SHP77 (cell line): ENCODE results near the gene COL16A1.

ENCODE experiments used
- DNase-seq, 2 experiments: peaks; one replicate each; lab custom pipeline; 2025; lab: John Stamatoyannopoulos, UW

Gene COL16A1

GRCh38 chr1:31646259-31646960 is 57.4 kb downstream of the COL16A1 start:
- no peak for DNase-seq

DNA sequence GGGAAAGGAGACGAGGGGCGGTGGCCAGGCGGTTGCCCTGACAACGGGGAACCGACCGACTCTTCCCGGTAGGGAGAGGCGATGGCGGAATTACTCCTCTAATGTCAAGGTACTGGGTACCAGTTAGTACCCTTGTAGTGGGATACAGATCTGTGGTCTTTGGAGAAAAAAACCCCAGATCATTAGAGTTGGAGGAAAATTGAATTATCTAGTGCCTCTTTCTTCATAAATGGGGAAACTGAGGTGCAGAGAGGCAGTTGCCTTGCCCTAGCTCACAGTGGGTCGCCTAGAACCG is 58.6 kb downstream of the COL16A1 start:
- DNase-seq, result no peak

- peak; percentile 99 to 100 for DNase-seq
Measured at GRCh38 chr1:31644560-31645273, 59.1 kb downstream of the COL16A1 start, which contains the start of gene PEF1. Gene PEF1 (minus strand): TSS chr1:31644876. CDS start chr1:31644864, 12 bp downstream.

GRCh38 chr1:31643976-31644559 is 59.7 kb downstream of the COL16A1 start:
- no peak for DNase-seq

DNA sequence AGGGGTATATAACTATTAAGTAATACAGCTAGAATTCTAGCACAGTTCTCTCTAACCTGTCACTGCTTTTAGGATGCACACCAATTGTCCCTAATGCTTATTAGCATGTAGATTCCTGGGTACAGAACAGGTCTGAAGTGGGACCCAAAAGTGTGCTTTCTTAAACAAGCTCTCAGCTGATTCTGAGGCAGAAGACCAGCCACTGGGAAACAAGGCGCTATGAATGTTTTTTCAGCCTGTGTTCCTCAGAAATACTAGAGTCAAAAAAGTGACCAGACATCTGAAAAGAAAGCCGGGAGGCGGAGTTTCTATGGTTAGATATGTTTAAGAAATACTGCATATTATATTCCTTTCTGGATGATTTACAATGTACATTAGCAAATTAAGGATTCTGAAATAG is 60.9 kb downstream of the COL16A1 start:
- no peak for DNase-seq

DNA sequence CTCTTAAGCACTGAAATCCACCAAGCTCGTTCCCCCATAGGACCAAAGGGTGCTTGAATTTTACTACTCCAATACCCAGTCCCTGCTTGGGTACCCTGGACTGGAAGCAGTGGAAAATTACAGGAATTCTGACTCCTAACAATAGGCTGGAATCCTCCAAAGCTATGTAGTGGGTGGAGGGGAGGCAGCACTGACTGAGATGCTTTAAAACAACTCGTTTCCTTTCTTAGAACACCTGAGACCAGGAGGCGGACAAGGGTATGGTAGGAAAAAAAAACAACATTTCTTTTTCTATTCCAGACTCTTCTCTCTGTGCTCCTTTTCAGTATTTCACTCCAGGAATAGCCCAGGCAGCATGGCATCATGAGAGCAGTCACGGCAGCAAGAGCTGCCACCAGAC is 61.5 kb downstream of the COL16A1 start:
- DNase-seq, result no peak

GRCh38 chr1:31640964-31641363 is 62.9 kb downstream of the COL16A1 start:
- no peak for DNase-seq

DNA sequence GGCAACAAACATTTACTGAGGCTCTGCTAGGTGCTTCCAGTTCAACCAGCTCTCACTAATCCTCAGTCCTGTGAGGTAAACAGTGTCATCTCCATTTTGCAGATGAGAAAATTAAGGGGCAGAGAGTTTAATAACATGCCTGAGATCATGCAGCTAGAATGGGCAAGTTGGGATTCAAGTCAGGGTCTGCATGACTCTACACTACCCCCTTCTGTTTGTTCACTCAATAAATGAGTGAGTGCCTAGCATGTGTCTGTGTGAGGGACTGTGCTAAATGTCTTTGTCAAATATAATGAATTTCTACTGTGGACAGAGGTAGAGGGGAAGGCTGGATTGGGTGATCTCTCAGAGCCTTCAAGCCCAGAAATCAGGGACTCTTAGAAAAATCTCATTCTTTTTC is 63.6 kb downstream of the COL16A1 start:
- DNase-seq, result no peak

DNA sequence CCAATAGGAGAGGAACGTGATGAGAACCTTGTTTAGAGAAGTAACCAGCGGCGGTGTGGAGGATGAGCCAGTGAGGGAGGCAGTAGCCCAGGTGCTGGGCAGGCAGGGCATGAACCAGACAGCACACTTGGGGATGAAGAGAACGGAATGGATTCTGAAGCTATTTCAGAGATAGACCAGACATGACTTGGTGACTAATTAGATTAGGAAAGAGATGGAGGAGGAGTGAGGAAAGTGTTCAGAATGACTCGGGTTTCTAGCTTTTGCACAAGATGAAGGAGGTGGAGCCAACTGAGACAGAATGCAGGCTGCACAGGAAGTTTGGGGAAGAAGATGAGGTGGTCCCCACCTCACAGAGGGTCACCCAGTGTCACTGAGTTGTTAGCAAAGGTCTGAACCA is 64.3 kb downstream of the COL16A1 start:
- DNase-seq, result no peak

- DNase-seq, result no peak
Measured at GRCh38 chr1:31637915-31638673, 65.7 kb downstream of the COL16A1 start.

DNA sequence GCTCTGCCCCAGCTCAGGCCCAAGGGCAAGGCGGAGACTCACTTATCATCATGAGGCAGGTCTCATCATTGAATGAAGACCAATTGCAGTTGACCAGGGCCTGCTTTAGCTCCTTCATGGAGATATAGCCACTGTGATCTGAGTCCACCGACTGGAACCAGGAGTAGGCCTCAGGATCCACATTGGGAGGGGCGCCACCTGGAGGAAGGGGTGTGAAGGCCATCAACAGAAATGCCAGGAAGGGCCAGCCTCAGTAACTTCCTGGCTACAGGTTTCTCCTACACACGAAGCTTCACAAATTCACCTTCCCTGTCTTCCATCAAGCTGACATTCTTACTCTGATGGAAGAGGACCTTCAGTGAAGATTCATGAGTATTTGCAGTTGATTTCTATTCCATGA is 70.7 kb downstream of the COL16A1 start:
- DNase-seq, result peak; percentile 12 to 14

DNA sequence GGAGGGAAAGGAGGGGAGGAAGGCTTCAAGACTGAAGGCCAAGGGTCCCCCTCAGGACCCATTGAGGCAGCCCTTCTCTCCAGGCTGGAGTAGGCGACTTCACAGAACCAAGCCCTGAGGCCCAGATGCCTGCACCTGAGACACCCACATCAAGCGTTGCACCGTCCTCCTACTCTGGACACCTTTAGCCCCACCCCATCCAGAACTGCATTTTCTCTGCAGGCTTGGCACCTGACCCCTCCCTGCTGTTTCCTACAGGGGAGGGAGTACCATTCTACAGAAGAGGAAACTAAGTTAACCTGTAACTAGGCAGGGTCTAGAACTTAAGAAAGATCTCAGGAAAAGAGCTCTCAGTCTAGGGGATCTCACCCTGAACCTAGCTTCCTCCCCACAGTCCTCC is 71.2 kb downstream of the COL16A1 start:
- no peak for DNase-seq

DNA sequence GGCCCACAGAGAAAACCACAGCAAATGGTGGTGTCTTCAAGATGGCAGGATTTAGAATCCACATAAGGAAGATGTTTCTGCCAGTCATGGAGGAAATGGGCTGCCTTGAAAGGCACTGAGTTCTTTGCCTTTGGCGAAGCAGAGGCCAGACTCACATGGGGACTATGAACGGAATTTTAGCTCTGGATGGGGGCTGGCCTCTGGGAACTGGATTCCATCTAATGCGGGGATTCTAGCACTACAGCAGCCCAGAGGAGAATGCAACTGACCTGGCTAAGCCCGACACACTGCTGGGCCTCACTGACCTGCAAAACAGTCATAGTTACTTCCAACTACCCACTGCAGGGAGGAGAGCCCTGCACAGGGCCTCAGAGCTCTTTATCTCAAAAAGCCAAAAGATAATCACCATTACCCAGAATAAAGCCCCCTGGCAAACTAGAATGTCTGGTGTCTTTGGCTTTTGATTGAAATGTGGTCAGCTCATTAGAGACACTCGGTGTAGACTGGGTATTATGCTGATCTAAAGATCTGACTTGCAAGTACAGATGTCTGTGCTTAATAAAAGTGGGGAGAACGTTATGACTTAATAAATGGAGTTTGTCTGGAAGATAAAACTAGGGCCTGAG is 74.8 kb downstream of the COL16A1 start:
- DNase-seq, result no peak

GRCh38 chr1:31627930-31628559 is 75.8 kb downstream of the COL16A1 start:
- no peak for DNase-seq

GRCh38 chr1:31627301-31627929 is 76.4 kb downstream of the COL16A1 start:
- DNase-seq, result no peak

DNA sequence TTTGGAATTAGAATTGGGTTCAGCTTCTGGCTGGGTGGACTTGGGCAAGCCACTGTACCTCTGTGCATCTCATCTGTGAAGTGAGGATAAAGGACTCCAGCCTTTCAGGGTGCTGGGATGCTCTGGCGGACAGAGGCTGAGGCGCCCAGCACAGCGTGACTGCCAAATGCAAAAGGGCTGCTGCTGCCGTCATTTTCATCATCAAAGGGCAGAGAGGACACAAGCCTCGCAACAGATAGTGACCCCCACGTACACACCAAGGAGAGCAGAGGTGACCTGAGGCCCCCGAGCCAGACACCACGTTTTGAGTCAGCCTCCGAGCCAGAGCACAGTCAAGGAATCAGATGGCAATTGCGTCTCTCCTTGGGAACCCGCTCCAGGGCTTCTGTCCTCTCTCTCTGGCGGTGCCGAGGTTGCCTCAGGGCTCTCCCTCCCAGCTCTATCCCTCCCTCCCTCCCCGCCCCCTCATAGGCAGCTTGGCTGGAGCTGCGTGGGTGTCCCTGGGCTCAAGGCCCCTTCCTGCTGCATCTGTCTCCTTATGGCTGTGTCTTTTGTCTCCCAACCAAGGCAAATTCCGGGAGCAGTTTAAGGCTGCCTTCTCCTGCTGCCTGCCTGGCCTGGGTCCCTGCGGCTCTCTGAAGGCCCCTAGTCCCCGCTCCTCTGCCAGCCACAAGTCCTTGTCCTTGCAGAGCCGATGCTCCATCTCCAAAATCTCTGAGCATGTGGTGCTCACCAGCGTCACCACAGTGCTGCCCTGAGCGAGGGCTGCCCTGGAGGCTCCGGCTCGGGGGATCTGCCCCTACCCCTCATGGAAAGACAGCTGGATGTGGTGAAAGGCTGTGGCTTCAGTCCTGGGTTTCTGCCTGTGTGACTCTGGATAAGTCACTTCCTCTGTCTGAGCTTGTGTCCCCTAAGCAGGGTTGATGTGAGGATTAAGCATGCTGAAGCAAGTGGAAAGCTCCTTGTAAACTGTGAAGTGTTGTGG is 77.3 kb downstream of the COL16A1 start:
- DNase-seq, result no peak

DNA sequence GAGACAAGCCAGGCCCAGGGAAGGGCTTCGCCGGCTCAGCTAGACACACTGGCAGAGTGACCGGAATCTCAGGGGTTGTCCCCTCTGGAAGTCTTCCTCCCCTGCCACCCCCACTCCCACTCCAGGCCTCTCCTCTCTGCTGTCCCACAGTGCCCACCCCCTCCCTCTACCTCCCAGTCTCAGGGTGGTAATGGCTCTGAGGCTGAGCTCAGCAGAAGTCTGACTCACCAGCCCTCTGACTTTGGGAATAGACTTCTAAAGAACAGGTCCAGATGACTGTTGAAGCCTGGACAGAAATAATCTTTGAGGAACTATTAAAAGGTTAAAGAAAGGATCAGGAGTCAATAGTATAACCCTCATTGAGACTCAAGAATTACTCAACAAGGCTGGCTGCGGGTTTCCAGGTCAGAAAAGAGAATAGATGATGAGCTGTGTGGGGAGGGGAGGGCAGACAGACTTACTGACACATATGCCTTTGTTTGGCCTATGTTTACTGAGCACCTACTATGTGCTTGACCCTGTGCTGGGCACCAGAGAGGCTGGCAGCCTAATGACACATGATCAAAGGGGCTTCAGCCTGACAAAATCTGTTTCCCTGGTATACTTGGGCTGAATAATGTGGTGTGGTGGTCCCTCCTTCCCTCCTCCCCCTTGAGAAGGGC is 78.1 kb downstream of the COL16A1 start:
- DNase-seq, result no peak

GRCh38 chr1:31624731-31625514 is 78.9 kb downstream of the COL16A1 start:
- no peak for DNase-seq

- no peak for DNase-seq
Measured at GRCh38 chr1:31624309-31624708, 79.5 kb downstream of the COL16A1 start.
